ENCODE data around the gene TRIM17. TPM values are rescaled to one million over a fixed set of nuclear protein-coding genes. Genes with fewer than 3 reads are reported as not detected.

Gene TRIM17
- polyA plus RNA-seq, 4 donors, result 2.1 to 13.4 (median 6.6) TPM

- no peak for DNase-seq (ENCODE audit: low read depth in 4 of 4, low spot score in 3 of 4)
Observed at GRCh38 chr1:228404107-228404720, 12.4 kb downstream of the TRIM17 start.

DNA sequence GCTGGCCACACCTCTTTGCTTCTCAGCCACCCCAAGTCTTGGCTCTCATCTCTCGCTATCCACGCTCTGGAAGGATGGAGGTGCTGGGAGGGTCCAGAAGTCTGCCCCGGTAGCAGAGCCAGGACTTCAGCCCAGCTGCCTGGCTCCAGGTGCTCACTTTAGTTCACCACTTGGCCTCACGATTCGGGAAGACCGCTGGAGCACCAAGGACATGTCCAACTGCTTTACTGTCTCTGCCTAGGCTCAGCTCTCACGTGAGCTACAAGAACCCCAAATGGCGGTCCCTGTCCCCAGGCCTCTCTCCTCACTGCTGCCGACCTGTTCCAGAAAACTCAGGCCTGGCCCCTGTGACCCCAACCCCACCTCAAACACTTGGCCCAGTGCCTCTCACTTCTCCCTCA, 13.4 kb downstream of the TRIM17 start:
- DNase-seq (ENCODE audit: low read depth in 4 of 4, low spot score in 3 of 4), result no peak

- no peak for DNase-seq (ENCODE audit: low read depth in 4 of 4, low spot score in 3 of 4)
Observed at GRCh38 chr1:228402641-228403025, 14.0 kb downstream of the TRIM17 start.

- DNase-seq (ENCODE audit: low read depth in 4 of 4, low spot score in 3 of 4), result no peak
Observed at GRCh38 chr1:228401782-228402640, 14.7 kb downstream of the TRIM17 start.

DNA sequence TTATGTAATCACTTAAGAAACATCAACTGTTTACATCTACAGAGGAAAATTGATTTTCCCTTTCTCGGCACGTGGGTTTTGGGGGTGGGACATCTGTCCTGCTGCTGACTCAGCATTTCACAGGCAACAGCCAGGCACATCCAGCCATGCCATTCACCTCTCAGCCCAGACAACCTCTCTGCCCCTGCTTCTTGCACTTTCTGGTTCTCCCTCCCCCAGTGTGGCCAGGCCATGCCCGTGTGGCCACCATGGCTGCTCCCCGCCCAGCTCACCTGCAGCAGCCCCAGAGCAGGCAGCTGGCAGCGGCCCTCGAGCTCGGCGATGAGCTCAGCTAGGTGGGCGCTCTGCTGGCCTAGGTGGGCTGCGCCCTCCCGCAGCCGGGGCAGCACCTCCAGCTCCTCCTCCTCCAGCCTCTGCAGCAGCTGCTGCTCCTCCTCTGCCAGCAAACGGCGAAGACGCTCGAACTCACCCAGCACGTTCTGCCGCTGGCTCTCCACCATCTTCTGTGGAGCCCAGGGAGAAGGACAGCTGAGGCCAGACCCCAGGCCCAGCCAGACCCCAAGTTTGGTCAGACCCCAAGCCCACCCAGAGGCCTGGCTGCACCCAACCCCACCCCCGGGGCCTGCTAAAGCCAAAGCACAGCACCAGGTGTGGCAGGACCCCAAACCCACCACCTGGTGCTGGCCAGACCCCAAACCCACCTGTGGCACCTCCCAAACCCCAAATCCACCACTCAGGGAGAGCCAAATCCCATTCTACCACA, 15.8 kb downstream of the TRIM17 start:
- no peak for DNase-seq (ENCODE audit: low read depth in 4 of 4, low spot score in 3 of 4)

DNA sequence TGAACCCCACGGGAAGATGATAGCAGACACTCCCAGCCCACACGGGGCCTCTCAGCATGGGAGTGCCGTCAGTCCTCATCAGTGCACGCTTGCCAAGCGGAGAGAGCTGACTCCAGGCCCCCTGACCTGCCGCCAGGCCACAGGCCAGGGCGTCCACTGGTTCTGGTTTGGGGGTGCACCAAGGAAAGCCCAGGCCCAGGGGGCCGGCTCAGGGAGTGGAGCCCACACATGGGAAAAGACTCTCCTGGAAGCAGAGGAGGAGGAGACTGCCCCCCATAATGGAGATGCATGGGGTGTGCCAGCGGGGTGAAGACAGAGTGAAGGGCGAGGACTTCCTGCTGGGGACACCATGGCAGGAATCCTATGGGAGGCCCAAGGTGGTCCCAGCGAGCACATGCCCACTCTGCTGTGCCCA, 16.4 kb downstream of the TRIM17 start:
- DNase-seq (ENCODE audit: low read depth in 4 of 4, low spot score in 3 of 4), result no peak

- no peak for DNase-seq (ENCODE audit: low read depth in 4 of 4, low spot score in 3 of 4)
Observed at GRCh38 chr1:228399531-228400236, 17.0 kb downstream of the TRIM17 start.

DNA sequence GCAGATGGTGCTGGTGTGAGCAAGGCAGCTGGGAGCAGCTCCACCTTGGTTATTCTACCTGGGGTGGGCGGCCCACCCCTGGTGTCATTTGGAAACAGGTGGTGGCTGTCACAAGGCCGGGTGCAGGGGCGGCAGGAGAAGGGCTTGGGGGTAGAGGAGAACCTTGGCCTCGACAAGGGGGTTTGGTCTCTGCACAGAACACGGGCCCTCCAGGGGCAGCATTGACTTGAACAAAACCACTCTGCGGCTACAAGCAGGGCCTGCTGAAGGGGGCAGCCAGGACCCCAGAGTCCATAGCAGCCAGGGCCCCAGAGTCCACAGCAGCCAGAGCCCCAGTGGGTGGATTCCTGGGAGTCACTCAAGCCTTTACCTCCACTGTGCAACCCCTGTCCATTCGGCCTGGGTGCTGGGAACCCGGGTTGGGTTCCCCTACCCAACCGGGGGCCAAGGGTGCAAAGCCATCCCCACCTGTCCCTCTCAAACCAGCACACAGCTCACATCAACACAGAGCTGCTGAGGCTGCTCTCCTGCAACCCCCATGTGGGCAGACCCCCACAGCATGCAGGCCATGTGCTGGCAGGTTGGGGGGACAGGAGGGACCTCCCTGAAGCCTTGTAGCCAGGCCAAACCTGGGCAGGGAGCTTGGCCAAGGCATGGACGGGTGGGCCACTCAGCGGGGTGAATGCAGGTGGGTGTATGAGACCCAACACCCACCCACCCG, 17.8 kb downstream of the TRIM17 start:
- no peak for DNase-seq (ENCODE audit: low read depth in 4 of 4, low spot score in 3 of 4)

DNA sequence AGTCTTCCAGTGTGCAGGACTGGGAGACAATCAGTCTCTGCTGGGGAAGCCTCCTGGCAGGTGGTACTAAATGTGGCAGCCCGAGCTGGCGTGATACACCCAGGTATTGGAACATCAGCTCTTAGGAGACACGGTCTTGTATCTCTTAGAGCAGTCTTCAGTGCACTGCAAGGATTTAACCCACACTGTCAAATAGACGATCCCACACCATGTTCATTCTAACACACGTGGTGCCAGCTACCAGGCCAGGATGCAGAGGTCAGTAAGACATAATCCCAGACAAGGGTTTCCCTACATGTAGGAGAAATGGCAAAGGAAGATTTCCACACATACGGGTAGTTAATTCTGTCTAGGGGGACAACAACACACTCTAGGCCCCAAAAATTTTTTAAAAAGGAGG, 18.7 kb downstream of the TRIM17 start:
- DNase-seq (ENCODE audit: low read depth in 4 of 4, low spot score in 3 of 4), result no peak

DNA sequence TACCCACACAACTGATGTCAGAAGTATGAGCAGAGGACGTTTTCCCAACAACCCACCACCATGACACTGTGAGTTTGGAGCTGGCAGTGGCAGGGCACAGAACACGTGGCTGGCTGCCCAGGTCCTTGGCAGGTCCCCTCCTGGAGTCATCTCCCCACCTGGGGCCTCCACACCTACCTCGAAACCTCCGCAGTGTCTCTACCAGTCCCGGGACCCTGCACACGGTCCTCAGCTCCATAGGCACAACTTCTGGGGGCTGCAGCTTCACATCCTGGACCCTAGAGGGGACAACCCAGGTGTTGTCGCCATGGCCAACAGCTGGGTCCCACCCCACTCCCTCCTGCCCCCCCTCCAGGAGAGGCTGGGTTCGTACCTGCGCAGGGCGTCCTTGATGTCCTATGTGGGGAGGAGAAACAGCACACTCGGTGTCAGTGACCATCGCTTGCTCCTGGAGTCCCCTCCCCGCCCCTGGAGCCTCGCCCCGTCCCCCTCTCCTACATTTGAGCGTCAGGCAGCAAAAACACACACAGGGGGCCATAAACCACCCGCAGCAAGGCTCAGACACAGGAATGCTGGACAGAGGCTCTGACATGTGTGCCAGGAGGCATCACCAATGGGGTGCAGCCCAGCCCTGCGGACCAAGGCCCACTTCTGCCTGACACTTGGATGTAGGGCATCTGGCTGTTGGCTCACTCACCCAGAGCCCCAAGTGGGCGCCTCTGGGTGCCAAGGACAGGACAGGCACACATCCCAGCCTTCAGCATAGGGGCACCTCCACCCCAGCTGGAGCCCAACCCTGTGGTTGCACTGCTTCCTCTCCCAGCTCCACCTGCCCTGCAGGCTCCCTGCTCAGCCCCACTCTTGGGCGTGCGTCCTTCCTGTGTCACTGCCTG, 19.6 kb downstream of the TRIM17 start:
- no peak for DNase-seq (ENCODE audit: low read depth in 4 of 4, low spot score in 3 of 4)

DNA sequence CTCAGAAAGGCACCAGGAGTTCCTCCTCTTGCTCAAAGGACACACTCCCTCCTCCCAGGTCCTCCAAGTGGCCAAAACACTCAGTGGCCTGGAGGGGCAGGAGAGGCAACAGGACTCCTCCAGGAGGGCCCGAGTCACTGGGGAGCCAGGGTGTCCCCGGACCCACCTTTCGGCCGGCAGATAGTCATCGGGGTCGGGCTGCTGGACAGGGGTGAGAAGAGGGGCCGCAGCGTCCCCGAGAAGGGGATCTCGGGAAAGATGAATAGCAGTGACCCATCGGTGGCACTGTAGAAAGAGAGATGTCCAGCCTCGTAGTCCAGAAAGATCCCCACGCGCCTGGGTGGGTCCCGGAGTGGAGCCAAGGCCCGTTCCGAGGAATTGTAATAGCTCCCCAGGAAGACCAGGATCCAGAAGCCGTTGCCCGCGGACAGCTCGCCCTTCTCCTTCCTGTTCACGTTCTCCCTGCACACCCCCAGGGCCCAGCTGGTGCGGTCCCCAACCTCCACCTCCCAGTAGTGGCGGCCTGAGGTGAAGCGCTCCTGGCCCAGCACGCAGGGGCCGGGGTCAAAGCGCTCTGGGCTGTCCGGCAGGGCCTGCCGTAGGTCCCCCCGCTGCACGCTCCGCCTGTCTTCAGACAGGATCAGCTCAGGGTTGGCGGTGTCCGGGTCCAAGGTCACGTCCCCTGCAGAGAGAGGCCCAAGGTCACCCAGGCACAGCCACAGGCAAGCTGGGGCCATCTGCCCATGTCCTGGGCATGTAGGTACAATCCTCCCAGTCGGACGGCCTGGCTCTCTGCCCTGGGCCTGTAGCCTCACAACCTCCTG, 21.9 kb downstream of the TRIM17 start:
- no peak for DNase-seq (ENCODE audit: low read depth in 4 of 4, low spot score in 3 of 4)

GRCh38 chr1:228393811-228394570, 22.7 kb downstream of the TRIM17 start:
- no peak for DNase-seq (ENCODE audit: low read depth in 4 of 4, low spot score in 3 of 4)

- no peak for DNase-seq (ENCODE audit: low read depth in 4 of 4, low spot score in 3 of 4)
Observed at GRCh38 chr1:228393268-228393701, 23.4 kb downstream of the TRIM17 start.

GRCh38 chr1:228392111-228392936, 24.3 kb downstream of the TRIM17 start:
- DNase-seq (ENCODE audit: low read depth in 4 of 4, low spot score in 3 of 4), result no peak

DNA sequence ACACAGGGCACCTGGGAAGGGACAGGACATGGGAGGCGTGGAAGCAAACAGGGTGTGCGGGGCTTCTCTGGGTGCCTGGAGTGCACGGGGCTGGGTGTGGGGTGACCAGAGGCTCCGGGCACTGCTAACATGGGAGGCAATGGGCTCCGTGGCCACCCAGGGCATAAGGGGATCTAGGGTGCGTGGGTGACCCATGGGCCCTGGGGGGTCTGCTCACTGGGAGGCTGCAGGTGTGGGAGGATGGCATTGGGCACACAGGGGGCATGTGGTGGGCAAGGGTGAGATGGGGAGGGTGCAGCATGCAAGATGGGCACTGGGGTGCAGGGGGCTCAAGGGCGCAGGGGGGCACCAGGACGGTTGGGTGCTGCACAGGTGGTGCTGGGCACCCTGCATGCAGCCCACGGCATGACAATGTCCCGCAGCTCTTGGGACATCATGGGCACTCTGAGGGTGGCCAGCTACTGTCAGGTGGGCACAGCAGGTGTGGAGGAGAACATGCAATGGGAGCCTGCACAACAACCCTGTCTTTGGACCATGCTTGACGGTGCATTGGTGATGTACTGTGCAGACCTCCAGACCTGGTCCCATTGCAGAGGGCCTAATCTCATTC, 25.1 kb downstream of the TRIM17 start:
- no peak for DNase-seq (ENCODE audit: low read depth in 4 of 4, low spot score in 3 of 4)

GRCh38 chr1:228390649-228391048, 26.0 kb downstream of the TRIM17 start:
- DNase-seq (ENCODE audit: low read depth in 4 of 4, low spot score in 3 of 4), result no peak
